PC-3 (cell line): ENCODE data around the gene GLI3.

Source experiments
- CTCF ChIP-seq: fragments of 300-600 bp; sonication (generic); conservative IDR thresholded peaks from 2 replicates; pipeline ENCODE4 v1.5.1; 2017; ENCODE audit warnings: antibody characterized with exemption, low read depth, mild to moderate bottlenecking, low read length
- EZH2 ChIP-seq: fragments of 300-600 bp; sonication (generic); IDR thresholded peaks from one replicate; pipeline ENCODE4 v1.6.1; 2017; ENCODE audit warnings: antibody characterized with exemption, mild to moderate bottlenecking, low read length; ENCODE audit not compliant: unreplicated experiment
- EZH2phosphoT487 ChIP-seq: fragments of 300-600 bp; sonication (generic); IDR thresholded peaks from 2 replicates; pipeline ENCODE4 v1.6.1; 2018; ENCODE audit warnings: mild to moderate bottlenecking, antibody characterized with exemption, low read length, borderline replicate concordance

DNA sequence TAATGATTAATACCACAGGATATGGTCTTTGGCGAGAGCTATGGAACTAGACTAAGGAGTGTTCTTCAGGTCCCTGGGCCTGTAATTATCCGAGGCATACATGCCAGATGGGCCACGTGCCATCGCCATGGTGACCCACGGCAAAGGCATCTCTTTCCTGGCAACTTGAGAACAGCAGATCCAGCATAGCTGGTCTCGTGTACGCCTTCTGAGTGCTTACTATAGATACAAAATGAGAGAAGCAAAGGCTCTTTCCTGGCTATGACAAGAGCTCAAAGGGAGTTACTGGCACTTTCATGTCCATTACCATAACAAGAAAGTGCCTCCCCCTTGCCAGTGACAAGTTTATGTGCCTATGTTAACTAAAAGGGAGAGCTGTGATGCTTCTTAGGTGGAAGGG lies 26.0 kb upstream of the GLI3 start:
- no peak for TF ChIP-seq CTCF
- TF ChIP-seq EZH2: no peak
- TF ChIP-seq EZH2phosphoT487: no peak
